ENCODE results near the gene ANKRD13A. TPM values are rescaled to one million over a fixed set of nuclear protein-coding genes. Genes with fewer than 3 reads are reported as not detected.
"Not testable (repeated sequence)": the region's sequence is repeated elsewhere in the genome, so short reads cannot be mapped to it uniquely, and the experiment has no call there.

Gene ANKRD13A
- total RNA-seq, 1 donor from 2014 or later, result 22.9 TPM

- intact Hi-C loops (cut with DNase I), result no loop called here
- ATAC-seq, result no peak
- DNase-seq (ENCODE audit: missing footprints), result no peak
These were observed 26.4 kb upstream of the ANKRD13A start for GRCh38 chr12:109972821-109973220.

- no peak for ATAC-seq
- DNase-seq (ENCODE audit: missing footprints), result no peak
- intact Hi-C loops (cut with DNase I), result no loop called here
These were observed 17.9 kb upstream of the ANKRD13A start for GRCh38 chr12:109981311-109981710.

- DNase-seq (ENCODE audit: missing footprints) (no peak), ATAC-seq (no peak)
- intact Hi-C loops (cut with DNase I), result no loop called here
These were observed 17.0 kb upstream of the ANKRD13A start for GRCh38 chr12:109982210-109982609.

GRCh38 chr12:109983432-109984142 is 15.6 kb upstream of the ANKRD13A start:
- DNase-seq (ENCODE audit: missing footprints), result no peak
- intact Hi-C loops (cut with DNase I), result no loop called here
- peak; percentile 64 for ATAC-seq

- intact Hi-C loops (cut with DNase I); DNase-seq (ENCODE audit: missing footprints); ATAC-seq: not testable (repeated sequence)
These were observed 13.0 kb upstream of the ANKRD13A start for GRCh38 chr12:109986236-109986635.

GRCh38 chr12:109987615-109988014 is 11.6 kb upstream of the ANKRD13A start:
- DNase-seq (ENCODE audit: missing footprints) (no peak), ATAC-seq (no peak)
- intact Hi-C loops (cut with DNase I), result no loop called here

- no peak for DNase-seq (ENCODE audit: missing footprints)
- ATAC-seq, result no peak
- intact Hi-C loops (cut with DNase I), result no loop called here
These were observed 11.0 kb upstream of the ANKRD13A start for GRCh38 chr12:109988274-109988673.

- DNase-seq (ENCODE audit: missing footprints) (no peak), ATAC-seq (no peak)
- intact Hi-C loops (cut with DNase I), result no loop called here
These were observed 10.3 kb upstream of the ANKRD13A start for GRCh38 chr12:109988903-109989302.

- no peak for ATAC-seq
- intact Hi-C loops (cut with DNase I), result no loop called here
- DNase-seq (ENCODE audit: missing footprints), result no peak
These were observed 9.8 kb upstream of the ANKRD13A start for GRCh38 chr12:109989380-109989779.

- intact Hi-C loops (cut with DNase I), result loop anchor here (10.0 kb wide), 1 partner anchor 47 kb away; no protein-coding TSS in a partner anchor
- no peak for DNase-seq (ENCODE audit: missing footprints)
These were observed 7.6 kb upstream of the ANKRD13A start for GRCh38 chr12:109991586-109991985.

GRCh38 chr12:109993091-109993490 is 6.1 kb upstream of the ANKRD13A start:
- ATAC-seq (no peak), DNase-seq (ENCODE audit: missing footprints) (no peak)
- intact Hi-C loops (cut with DNase I), result loop anchor here (10.0 kb wide), 1 partner anchor 48 kb away; no protein-coding TSS in a partner anchor

More at GRCh38 chr12:109991586-109991985, 7.6 kb upstream of the ANKRD13A start:
- ATAC-seq, result no peak

- intact Hi-C loops (cut with DNase I), result loop anchor here (5.0 to 10.0 kb wide), 3 partner anchors 32 to 53 kb away; partner anchors contain the start of gene C12orf76
- ATAC-seq, result no peak
- no peak for DNase-seq (ENCODE audit: missing footprints)
These were observed 4.6 kb upstream of the ANKRD13A start for GRCh38 chr12:109994401-109995175.

- DNase-seq (ENCODE audit: missing footprints), result no peak
- no peak for ATAC-seq
- intact Hi-C loops (cut with DNase I), result loop anchor here (5.0 to 10.0 kb wide), 3 partner anchors 33 to 52 kb away; partner anchors contain the start of gene C12orf76
These were observed 3.9 kb upstream of the ANKRD13A start for GRCh38 chr12:109995361-109995685.

GRCh38 chr12:109995686-109996482 is 3.3 kb upstream of the ANKRD13A start, which contains the start of gene GIT2:
GIT2 (minus strand) TSS chr12:109996368; CDS start chr12:109996224, 144 bp downstream.
- peak; percentile 98 for DNase-seq (ENCODE audit: missing footprints)
- peak; percentile 89 for ATAC-seq
- intact Hi-C loops (cut with DNase I), result loop anchor here (5.0 to 10.0 kb wide), 3 partner anchors 34 to 51 kb away; partner anchors contain the start of gene C12orf76

- DNase-seq (ENCODE audit: missing footprints) (no peak), ATAC-seq (no peak)
- intact Hi-C loops (cut with DNase I), result loop anchor here (5.0 to 10.0 kb wide), 3 partner anchors 34 to 52 kb away; partner anchors contain the start of gene C12orf76
These were observed 2.8 kb upstream of the ANKRD13A start for GRCh38 chr12:109996483-109996853.

GRCh38 chr12:109997393-109997792 is 1.8 kb upstream of the ANKRD13A start:
- ATAC-seq, result no peak
- intact Hi-C loops (cut with DNase I), result loop anchor here (5.0 to 10.0 kb wide), 3 partner anchors 35 to 53 kb away; partner anchors contain the start of gene C12orf76
- no peak for DNase-seq (ENCODE audit: missing footprints)

- ATAC-seq (no peak), DNase-seq (ENCODE audit: missing footprints) (no peak)
- intact Hi-C loops (cut with DNase I), result loop anchor here (5.0 to 10.0 kb wide), 3 partner anchors 36 to 54 kb away; partner anchors contain the start of gene C12orf76
These were observed 858 bp upstream of the ANKRD13A start for GRCh38 chr12:109998241-109998903.

- ATAC-seq, result no peak
- intact Hi-C loops (cut with DNase I), result loop anchor here (5.0 to 10.0 kb wide), 3 partner anchors 37 to 55 kb away; partner anchors contain the start of gene C12orf76
These were observed 380 bp downstream of the ANKRD13A start for GRCh38 chr12:109999649-109999971.

More at GRCh38 chr12:109999649-109999971, 380 bp downstream of the ANKRD13A start:
- DNase-seq (ENCODE audit: missing footprints), result no peak

Measured in Right ventricle myocardium inferior (tissue), 1 donor.